Activated gamma-delta T cell treated with Interleukin-2 at 50 U/mL for 16 hours (primary cell): Measurements from ENCODE around the gene RAMACL.

Source experiments
- DNase-seq: peaks from one replicate; pipeline ENCODE4 v3.0.0-alpha.2; 2020

Gene RAMACL

DNA sequence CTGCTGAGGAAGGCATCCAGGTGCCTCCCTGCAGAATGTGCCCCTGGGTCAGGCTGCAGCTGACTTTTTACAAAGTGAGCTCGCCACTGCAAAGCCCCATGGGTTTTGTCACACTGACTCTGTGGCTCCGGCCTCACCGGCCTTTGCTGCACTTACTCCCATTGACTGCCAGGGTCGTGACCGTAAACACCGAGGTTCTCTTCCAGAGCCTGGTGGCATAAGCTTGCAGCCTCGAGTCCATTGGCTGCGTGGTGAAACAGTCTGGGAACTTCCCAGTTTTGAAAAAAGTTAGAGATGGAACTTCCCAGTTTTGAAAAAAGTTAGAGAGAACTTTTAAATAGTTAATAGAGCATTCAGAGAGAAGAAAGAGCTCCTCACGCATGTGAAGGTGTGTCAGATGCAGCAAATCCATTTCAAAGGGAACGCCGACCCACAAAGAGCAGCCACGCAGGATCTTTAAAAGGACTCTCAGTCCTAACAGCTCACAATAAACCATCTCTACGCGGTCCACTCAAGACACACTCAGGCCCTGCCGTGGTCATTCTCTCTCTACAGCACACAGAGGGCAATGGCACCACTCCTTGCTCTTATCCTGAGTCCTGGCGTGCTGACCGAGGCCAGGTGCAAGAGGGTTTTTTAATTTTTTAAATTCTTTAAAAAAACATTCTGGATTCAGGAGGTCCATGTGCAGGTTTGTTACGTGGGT is 12.8 kb downstream of the RAMACL start:
- DNase-seq: no peak

- no peak for DNase-seq
These were observed 13.9 kb downstream of the RAMACL start for GRCh38 chr6:166572370-166573261.

DNA sequence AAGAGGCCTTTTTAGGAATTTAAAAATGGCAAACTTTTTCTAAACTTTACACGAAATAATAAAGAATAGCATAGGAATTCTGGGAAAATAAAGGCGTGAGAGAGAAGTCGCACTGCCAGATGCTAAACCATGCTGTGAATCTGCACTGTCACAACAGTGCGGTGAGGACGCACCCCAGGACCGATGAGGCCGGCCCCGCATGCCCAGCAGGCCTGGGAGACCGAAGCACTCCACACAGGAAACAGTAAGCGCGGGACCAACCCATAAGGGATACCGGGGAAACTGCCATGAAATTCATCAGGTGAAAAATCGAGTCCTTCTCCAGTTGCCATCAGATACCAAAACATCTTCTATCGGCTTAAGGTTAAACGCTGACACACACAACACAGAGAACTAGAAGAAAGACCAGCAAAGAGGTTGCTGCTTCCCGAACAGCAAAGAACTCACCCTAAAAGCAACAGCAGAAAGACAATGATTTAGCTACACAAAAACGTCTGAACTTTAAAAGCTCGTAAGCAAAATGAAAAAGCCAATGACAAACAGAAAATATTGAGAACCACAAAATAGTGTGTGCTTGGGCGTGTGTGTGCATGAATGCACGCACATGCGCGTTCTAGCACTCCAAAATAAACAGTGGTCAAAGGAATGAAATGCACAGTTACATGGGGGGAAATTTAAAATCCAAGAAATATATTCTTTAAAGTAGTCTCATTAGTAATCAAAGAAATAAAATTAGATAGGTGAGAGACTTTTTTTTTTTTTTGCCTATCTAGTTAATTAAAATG is 15.4 kb downstream of the RAMACL start:
- no peak for DNase-seq

DNA sequence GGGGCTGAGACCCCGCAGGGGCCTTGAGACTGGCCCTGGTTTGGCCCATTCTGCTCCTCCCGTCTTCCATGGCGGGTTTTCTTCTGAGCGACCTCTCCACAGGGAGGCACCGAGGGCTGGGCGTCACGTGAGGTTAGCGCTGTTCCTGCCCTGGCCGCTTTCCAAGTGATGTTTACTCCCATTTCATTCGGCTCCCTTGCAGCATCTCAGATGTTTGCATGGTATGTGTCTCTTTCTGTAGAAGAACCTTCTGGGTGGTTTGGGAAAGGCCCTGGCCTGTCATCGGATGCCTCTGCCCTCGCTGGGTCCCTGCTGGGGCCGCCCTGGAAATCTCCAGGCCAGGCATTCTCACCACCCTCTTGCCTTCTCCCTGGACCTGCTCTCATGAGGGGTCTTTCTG is 17.3 kb downstream of the RAMACL start:
- DNase-seq: no peak

DNA sequence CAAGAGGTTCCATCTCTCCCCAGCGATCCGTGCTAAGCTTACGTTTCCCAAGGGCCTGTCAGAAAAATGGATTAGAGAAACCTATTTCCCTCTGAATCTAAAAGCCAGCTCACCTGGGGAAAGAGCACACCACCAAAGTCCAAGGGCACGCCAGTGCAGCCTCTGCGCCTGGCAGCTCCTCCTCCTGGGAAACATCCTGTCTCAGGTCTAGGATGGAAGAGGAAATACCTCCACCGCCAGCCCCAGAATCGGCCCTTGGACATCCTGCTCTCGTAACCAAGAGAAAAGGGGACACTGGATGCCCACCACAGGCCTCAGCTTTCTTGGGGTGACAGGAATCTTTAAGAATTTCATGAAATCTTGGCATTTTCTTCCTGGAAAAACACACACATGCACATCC is 18.7 kb downstream of the RAMACL start:
- no peak for DNase-seq

GRCh38 chr6:166567107-166567506 is 19.4 kb downstream of the RAMACL start:
- DNase-seq: no peak

GRCh38 chr6:166566026-166567011 is 20.2 kb downstream of the RAMACL start:
- DNase-seq: no peak

DNA sequence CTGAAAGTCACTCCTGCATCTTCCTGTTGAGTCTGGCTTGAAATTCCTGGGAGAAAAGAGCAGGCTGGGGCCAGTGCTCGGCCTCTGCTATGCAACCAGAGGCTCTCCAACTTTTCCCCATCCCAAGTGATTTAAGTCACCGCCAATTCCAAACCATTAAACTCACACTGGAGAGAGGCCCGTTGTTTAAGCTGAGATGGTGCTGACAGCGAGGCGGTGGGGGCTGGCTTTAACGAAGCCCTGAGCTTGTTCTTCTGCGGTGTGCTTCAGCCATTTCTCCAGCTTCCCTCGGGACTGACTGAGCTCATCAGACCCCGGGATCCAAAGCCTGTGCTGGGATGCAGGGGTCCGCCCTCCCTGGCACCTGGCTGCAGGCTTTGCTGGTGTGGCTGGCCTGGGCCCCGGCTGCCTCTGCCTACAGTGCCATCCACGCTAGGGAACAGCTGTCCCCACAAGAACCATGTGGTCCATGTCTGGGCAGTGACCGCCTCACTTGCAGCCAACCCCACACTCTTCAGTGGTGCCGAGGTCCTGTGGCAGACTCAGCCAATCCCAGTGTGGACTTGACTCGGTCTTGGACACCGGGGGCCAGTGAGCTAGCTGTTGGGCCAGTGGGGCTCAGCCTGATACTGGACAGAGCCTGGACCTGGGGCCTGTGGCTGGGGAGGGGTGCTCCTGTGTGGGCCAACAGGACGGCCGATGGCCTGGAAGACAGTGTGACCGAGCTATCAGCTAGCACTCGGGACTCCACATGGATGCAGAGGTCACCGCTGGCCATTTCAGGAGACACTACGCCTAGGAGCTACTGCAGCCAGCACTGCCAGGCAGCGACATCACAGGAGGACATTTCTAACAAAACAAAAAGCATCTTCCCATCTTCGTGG is 21.2 kb downstream of the RAMACL start:
- no peak for DNase-seq

GRCh38 chr6:166563805-166564204 is 22.7 kb downstream of the RAMACL start:
- DNase-seq: no peak

DNA sequence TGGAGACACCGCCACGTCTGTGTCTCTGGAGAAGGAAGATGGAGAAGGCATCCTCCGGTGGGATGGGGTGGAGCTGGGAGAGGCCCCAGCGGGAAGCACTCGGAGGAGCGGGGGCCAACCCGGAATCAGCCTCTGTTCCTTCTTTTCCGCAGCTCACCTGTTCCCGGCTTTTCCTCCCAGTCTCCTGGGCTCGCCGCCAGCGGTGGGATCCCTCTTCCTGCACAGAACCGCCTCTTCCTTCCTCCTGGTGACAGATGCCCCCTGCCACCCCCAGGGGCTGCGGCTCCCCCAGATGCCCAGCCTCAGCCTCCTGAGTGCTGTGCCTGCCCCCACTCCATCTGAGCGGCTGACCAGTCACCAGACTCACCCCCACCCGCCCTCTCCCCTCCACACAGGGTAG is 23.3 kb downstream of the RAMACL start:
- no peak for DNase-seq

- DNase-seq: no peak
These were observed 23.8 kb downstream of the RAMACL start for GRCh38 chr6:166562726-166563125.

DNA sequence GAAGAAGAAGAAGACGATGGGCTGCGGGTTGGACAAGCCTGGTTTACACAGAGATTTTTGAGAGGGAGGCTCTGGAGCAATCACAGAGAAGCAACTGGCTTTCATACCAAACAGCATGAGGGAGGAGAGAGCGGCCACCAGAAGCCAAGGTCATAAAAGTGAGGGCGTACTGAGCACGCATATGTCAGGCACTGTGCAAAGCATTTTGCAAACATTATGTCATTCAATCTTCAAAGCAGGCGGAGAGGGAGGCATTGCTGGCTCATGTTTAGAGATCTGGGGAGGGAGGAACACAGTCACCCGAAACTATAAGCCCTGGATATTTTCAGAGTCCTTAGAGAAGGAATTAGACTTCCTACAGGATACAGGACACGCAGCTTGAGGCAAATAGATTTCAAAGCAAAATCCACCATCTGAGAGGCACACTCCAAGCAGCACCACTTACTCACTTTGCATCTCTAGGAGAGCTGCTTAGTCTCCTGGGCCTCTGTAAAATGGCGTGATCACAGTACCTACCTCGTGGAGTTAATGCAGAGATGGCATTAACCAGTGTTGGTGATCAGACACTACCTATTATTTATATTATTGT is 24.6 kb downstream of the RAMACL start:
- no peak for DNase-seq

GRCh38 chr6:166560222-166560621 is 26.3 kb downstream of the RAMACL start:
- no peak for DNase-seq

DNA sequence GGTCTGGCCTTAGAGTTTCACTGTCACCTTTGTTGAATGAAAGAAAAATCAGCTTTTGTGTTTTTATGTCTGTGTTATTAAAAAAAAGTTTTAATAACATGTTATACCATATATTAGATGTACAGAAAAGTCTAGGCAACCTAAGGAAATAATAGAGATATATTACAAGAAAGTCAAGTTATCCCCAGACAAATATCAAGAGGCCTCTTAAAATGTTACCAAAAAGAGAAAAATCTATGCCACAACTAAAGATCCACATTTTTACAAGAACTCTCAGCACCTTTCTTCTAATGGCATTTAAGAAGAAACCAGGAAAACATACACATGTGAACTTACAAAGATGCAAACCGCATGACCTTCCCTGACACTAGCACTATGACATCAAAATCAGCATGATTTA is 26.8 kb downstream of the RAMACL start:
- DNase-seq: no peak

GRCh38 chr6:166559211-166559610 is 27.3 kb downstream of the RAMACL start:
- no peak for DNase-seq

- DNase-seq: no peak
These were observed 28.1 kb downstream of the RAMACL start for GRCh38 chr6:166558156-166559005.

- no peak for DNase-seq
These were observed 29.6 kb downstream of the RAMACL start for GRCh38 chr6:166556863-166557322.

GRCh38 chr6:166556336-166556735 is 30.1 kb downstream of the RAMACL start:
- DNase-seq: no peak

- no peak for DNase-seq
These were observed 31.4 kb downstream of the RAMACL start for GRCh38 chr6:166555086-166555485.

DNA sequence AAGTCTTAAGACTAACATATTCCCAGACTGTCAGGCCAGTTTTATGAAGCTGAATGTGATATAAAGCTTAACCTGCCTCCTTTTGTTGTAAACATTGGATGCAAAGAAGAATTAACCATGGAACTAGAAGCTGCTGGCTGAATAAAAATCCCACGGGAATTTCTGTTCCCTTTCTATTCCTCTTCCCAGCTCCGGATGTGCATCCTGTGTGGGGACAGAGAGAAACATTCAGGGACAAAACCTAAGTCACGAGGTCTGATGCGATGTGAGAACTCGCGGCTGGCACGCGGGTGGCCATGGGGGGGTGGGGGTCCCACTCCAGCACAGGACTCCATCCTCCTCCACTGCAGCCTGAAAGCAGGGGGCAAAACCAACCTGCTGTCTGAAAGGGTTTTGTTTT is 32.2 kb downstream of the RAMACL start:
- no peak for DNase-seq
